ENCODE data around the gene JAM3. TPM values are rescaled to one million over a fixed set of nuclear protein-coding genes. Genes with fewer than 3 reads are reported as not detected.
"Not testable (repeated sequence)": the region's sequence is repeated elsewhere in the genome, so short reads cannot be mapped to it uniquely, and the experiment has no call there.

The JAM3 gene
- total RNA-seq, 1 donor from 2014 or later = 126 TPM

DNA sequence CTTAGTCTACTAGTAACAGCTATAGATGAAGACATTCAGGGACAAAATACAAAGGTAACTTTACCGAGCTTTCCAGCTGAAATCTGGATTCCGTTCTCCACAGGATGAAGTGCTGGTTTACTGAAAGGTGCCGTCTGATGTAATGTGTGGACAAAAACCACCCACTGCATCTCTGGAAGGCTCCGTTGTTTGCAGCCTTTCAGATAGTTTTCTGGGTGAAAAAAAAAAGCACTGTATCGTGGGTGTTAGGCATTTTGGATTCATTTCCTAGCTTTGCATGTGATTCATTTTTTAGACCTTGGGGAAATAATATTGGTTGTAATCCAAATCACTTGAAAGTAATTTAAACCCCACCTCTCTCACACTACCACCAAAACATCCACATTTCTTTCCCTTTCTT is 10.4 kb downstream of the JAM3 start:
- ATAC-seq = peak; percentile 56
- intact Hi-C loops (cut with DNase I) = no loop called here
- DNase-seq (ENCODE audit: low spot score) = no peak

DNA sequence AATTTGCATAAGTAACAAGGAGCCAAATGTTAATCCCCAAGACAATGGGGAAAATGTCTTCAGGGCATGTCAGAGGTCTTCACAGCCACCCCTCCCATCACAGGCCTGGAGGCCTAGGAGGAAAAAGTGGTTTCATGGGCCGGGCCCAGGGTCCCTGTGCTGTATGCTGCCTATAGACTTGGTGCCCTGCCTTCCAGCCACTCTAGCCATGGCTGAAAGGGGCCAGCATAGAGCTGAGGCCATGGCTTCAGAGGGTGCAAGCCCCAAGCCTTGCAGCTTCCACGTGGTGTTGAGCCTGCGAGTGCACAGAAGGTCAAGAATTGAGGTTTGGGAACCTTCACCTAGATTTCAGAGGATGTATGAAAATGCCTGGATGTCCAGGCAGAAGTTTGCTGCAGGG is 12.4 kb downstream of the JAM3 start:
- DNase-seq (ENCODE audit: low spot score); intact Hi-C loops (cut with DNase I); ATAC-seq: not testable (repeated sequence)

DNA sequence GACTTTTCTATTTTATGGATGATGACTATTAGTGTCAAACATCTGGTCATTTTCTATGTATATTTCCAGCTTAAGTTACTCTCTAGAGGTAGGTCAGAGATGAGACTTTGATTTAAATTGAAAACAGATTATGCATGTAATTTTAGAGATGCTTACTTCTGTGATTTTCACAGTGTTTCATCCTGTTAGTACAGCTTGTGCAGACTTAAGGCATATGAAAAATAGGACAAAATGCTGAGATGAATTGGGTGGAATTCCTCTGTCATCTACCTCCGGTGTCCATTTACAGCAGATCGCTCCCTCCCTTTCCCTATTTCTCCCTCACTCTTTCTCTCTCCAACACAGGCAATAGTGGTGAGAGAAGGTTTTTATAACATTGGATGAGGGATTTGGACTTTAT is 14.1 kb downstream of the JAM3 start:
- intact Hi-C loops (cut with DNase I) = no loop called here
- DNase-seq (ENCODE audit: low spot score) (no peak), ATAC-seq (no peak)

- DNase-seq (ENCODE audit: low spot score) (no peak), ATAC-seq (no peak)
- intact Hi-C loops (cut with DNase I) = no loop called here
Measured at GRCh38 chr11:134086376-134086775, 17.5 kb downstream of the JAM3 start.

DNA sequence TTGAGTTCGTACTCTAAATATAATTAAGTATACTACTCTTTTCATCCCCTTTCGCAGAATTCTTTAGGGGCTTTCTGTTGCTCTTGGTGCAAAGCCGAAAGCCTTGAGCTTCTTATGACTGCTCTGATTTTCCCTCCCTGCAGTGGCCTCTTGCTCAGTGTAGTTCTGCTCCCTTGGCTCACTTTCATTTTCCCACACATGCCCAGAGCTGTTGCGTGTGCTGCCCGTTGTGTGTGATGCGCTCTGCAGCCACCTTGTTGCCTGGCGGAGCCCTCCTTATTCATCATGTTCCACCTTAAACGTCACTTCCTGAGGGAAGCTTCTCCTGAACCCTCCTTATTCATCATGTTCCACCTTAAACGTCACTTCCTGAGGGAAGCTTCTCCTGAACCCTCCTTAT is 23.1 kb downstream of the JAM3 start:
- ATAC-seq; DNase-seq (ENCODE audit: low spot score); intact Hi-C loops (cut with DNase I): not testable (repeated sequence)

DNA sequence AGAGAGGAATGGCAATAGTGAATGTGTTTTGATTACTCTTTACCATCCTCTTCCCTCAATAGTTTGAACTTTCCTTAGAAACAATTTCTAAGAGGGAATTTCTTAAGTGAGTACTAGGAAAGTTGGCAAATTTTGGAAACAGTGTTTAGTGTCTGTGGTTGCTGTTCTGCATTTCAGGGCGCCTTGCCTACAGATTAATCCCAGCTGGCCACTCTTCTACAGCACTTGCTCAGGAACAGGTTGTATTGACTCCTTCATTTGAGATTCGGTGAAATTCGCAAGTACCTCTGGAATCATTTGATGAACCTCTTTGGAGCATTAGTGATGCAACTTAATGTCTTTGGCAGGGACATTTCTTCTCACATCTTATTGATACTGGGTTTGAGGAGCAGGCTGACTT is 28.3 kb downstream of the JAM3 start:
- no peak for DNase-seq (ENCODE audit: low spot score)
- peak; percentile 52 for ATAC-seq
- intact Hi-C loops (cut with DNase I) = no loop called here

- ATAC-seq (no peak), DNase-seq (ENCODE audit: low spot score) (no peak)
- intact Hi-C loops (cut with DNase I) = no loop called here
Measured at GRCh38 chr11:134098566-134099184, 29.8 kb downstream of the JAM3 start.

- ATAC-seq (no peak), DNase-seq (ENCODE audit: low spot score) (no peak)
- intact Hi-C loops (cut with DNase I) = no loop called here
Measured at GRCh38 chr11:134100171-134100570, 31.3 kb downstream of the JAM3 start.

- ATAC-seq = no peak
- intact Hi-C loops (cut with DNase I) = no loop called here
- DNase-seq (ENCODE audit: low spot score) = no peak
Measured at GRCh38 chr11:134101282-134101681, 32.4 kb downstream of the JAM3 start.

- DNase-seq (ENCODE audit: low spot score) (no peak), ATAC-seq (no peak)
- intact Hi-C loops (cut with DNase I) = no loop called here
Measured at GRCh38 chr11:134110252-134110815, 41.5 kb downstream of the JAM3 start.

DNA sequence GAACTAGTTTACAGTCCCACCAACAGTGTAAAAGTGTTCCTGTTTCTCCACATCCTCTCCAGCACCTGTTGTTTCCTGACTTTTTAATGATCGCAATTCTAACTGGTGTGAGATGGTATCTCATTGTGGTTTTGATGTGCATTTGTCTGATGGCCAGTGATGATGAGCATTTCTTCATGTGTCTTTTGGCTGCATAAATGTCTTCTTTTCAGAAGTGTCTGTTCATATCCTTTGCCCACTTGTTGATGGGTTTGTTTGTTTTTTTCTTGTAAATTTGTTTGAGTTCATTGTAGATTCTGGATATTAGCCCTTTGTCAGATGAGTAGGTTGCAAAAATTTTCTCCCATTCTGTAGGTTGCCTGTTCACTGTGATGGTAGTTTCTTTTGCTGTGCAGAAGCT is 44.9 kb downstream of the JAM3 start:
- intact Hi-C loops (cut with DNase I); DNase-seq (ENCODE audit: low spot score); ATAC-seq: not testable (repeated sequence)

GRCh38 chr11:134116210-134116609 is 47.3 kb downstream of the JAM3 start:
- no peak for DNase-seq (ENCODE audit: low spot score)
- ATAC-seq = no peak
- intact Hi-C loops (cut with DNase I) = no loop called here

- ATAC-seq = no peak
- intact Hi-C loops (cut with DNase I) = no loop called here
Measured at GRCh38 chr11:134118006-134118405, 49.1 kb downstream of the JAM3 start.

GRCh38 chr11:134119094-134119493 is 50.2 kb downstream of the JAM3 start:
- intact Hi-C loops (cut with DNase I) = no loop called here
- ATAC-seq (no peak), DNase-seq (ENCODE audit: low spot score) (no peak)

More at GRCh38 chr11:134118006-134118405, 49.1 kb downstream of the JAM3 start:
- DNase-seq (ENCODE audit: low spot score) = no peak

- DNase-seq (ENCODE audit: low spot score) = peak; percentile 77
- intact Hi-C loops (cut with DNase I) = no loop called here
Measured at GRCh38 chr11:134120143-134120850, 51.4 kb downstream of the JAM3 start.

DNA sequence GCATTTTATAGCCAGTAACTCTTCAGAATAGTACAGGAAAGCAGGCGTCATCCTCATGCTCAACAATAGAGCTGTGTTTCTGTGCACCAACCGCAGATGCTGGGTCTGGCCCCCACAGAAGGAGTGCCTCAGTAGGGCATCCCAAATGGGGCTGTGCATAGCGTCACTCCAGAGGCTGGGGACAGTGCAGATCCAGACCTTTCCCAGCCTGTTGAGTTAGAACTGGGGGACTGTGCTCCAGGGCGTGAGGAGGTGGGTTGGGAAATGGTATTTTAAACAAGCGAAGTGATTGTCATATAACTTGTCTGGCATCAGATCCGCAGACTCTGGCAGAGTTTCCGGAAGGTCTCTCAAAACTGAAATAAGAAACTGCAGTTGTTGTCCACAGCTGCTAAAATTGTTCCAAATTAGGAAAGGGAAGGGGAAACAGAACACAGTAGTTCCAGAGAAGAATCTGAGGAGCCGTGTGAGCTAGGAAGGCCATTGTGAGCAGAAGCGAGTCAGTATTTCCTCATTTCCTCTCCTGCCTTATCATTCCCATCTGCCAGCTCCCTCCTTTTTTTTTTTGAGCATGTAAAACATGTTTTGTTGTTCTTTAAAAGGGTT is 52.2 kb downstream of the JAM3 start:
- intact Hi-C loops (cut with DNase I) = no loop called here
- ATAC-seq = peak; percentile 89
- DNase-seq (ENCODE audit: low spot score) = peak; percentile 67

More at GRCh38 chr11:134120143-134120850, 51.4 kb downstream of the JAM3 start:
- peak; percentile 84 for ATAC-seq

- DNase-seq (ENCODE audit: low spot score) (peak; percentile 64), ATAC-seq (peak; percentile 26)
- intact Hi-C loops (cut with DNase I) = no loop called here
Measured at GRCh38 chr11:134124660-134125451, 56.0 kb downstream of the JAM3 start.

- DNase-seq (ENCODE audit: low spot score) (no peak), ATAC-seq (no peak)
- intact Hi-C loops (cut with DNase I) = no loop called here
Measured at GRCh38 chr11:134125507-134125906, 56.6 kb downstream of the JAM3 start.

- intact Hi-C loops (cut with DNase I) = no loop called here
Measured at GRCh38 chr11:134126217-134126822, 57.4 kb downstream of the JAM3 start.

More at GRCh38 chr11:134126217-134126822, 57.4 kb downstream of the JAM3 start:
- DNase-seq (ENCODE audit: low spot score) (no peak), ATAC-seq (no peak)
